HepG2 (cell line): Measurements from ENCODE around the gene KIAA0825. TPM values are rescaled to one million over a fixed set of nuclear protein-coding genes. Genes with fewer than 3 reads are reported as not detected.

ENCODE experiments used
- ATAC-seq: fragments of 200-7000 bp; cut with Tn5 transposase; 3 replicates; pipeline ENCODE4 v1.9.1; 2020; ENCODE audit warnings: mild to moderate bottlenecking, moderate library complexity
- BruUV-seq: library from RNA; stranded (reverse); fragments of 400-500 nt; replicated peaks from 2 replicates; lab custom pipeline; 2021; lab: Mats Ljungman, UMichigan
- CTCF ChIA-PET: fragments of 300-600 bp; formaldehyde crosslinking; extraction: SDS; loops from one replicate; lab custom pipeline; 2021; ENCODE audit warnings: low total read pairs, inconsistent platforms, low intra/inter-chr PET ratio; lab: Yijun Ruan, JAX
- POLR2A ChIA-PET: fragments of 350-600 bp; sonication (Branson Sonifier 250); formaldehyde crosslinking; loops from one replicate; lab custom pipeline; 2020; ENCODE audit warnings: antibody characterized with exemption, inconsistent platforms; lab: Yijun Ruan, JAX
- DNase-seq: peaks from one replicate; pipeline ENCODE4 v3.0.0-alpha.2; 2015; ENCODE audit warnings: low spot score
- FAIRE-seq: peaks from 3 replicates; lab custom pipeline; 2011; peaks lifted over from hg19 to GRCh38; lab: Jason Lieb, UNC
- H2AFZ ChIP-seq: one replicate; pipeline ENCODE4 v1.6.1; 2011; ENCODE audit warnings: low read length, inconsistent platforms
- H3K27ac ChIP-seq: fragments of 300-600 bp; 3 replicates; pipeline ENCODE4 v1.8.0; 2011; ENCODE audit warnings: mixed run types, mild to moderate bottlenecking, mixed read lengths, low read length, inconsistent platforms; ENCODE audit not compliant: insufficient read depth; ENCODE audit errors: extremely low read length
- H3K27me3 ChIP-seq, 2 experiments: fragments of 200-600 bp in 1 of 2; 2 replicates in 1 of 2; 3 replicates in 1 of 2; pipeline versions ENCODE4 v1.6.0 to v1.8.0; 2011; ENCODE audit warnings: low read length in 2 of 2, mild to moderate bottlenecking in 2 of 2, moderate library complexity in 2 of 2, inconsistent platforms in 1 of 2; ENCODE audit not compliant: insufficient read depth in 2 of 2, control insufficient read depth in 1 of 2
- H3K36me3 ChIP-seq, 2 experiments: fragments of 200-600 bp in 1 of 2; replicated peaks in 1 of 2; 2 replicates in 1 of 2; 3 replicates in 1 of 2; pipeline versions ENCODE4 v1.5.1 to v1.8.0; 2011; ENCODE audit warnings: low read length in 2 of 2, inconsistent platforms in 1 of 2; ENCODE audit not compliant: insufficient read depth in 2 of 2, control insufficient read depth in 1 of 2
- H3K4me1 ChIP-seq: 2 replicates; pipeline ENCODE4 v1.5.1; 2012; ENCODE audit warnings: low read length, inconsistent platforms; ENCODE audit not compliant: insufficient read depth
- H3K4me2 ChIP-seq: 2 replicates; pipeline ENCODE4 v1.6.0; 2011; ENCODE audit warnings: low read depth, low read length, inconsistent platforms
- H3K4me3 ChIP-seq, 3 experiments: fragments of 200-600 bp in 1 of 3; sonication (generic), shearing (Covaris generic) in 1 of 3; replicated peaks in 1 of 3; 2 replicates each; pipeline ENCODE4 v1.5.1; 2011 to 2016; ENCODE audit warnings: low read length in 3 of 3, inconsistent platforms in 2 of 3, low read depth in 2 of 3, mild to moderate bottlenecking in 2 of 3, control low read depth in 1 of 3, mixed read lengths in 1 of 3; ENCODE audit not compliant: insufficient read depth in 1 of 3
- H3K79me2 ChIP-seq: one replicate; pipeline ENCODE4 v1.6.1; 2011; ENCODE audit warnings: low read length, inconsistent platforms; ENCODE audit not compliant: insufficient read depth
- H3K9ac ChIP-seq: 2 replicates; pipeline ENCODE4 v1.6.0; 2011; ENCODE audit warnings: mild to moderate bottlenecking, low read depth, low read length, inconsistent platforms; ENCODE audit not compliant: insufficient read depth
- H3K9me3 ChIP-seq: 2 replicates; pipeline ENCODE4 v1.5.1; 2012; ENCODE audit warnings: mild to moderate bottlenecking, low read length
- H4K20me1 ChIP-seq: 2 replicates; pipeline ENCODE4 v1.6.0; 2011; ENCODE audit warnings: inconsistent platforms, mild to moderate bottlenecking, low read length, moderate library complexity; ENCODE audit not compliant: insufficient read depth
- ARNT2 ChIP-seq: sonication (generic); formaldehyde crosslinking; IDR thresholded peaks from 2 replicates; pipeline ENCODE4 v1.8.0; 2022; ENCODE audit warnings: mild to moderate bottlenecking, low read depth, missing genetic modification reagents, moderate library complexity
- BCL3 ChIP-seq: sonication (generic); formaldehyde crosslinking; IDR thresholded peaks from 2 replicates; pipeline ENCODE4 v1.5.1; 2020; ENCODE audit warnings: mild to moderate bottlenecking, missing genetic modification reagents, moderate library complexity
- ELF1 ChIP-seq: sonication (generic); formaldehyde crosslinking; IDR thresholded peaks from 2 replicates; pipeline ENCODE4 v1.4.0; 2020; ENCODE audit warnings: missing genetic modification reagents
- FOSL1 ChIP-seq: sonication (generic); formaldehyde crosslinking; IDR thresholded peaks from 2 replicates; pipeline ENCODE4 v1.9.0; 2021; ENCODE audit warnings: missing genetic modification reagents, borderline replicate concordance
- HINFP ChIP-seq: sonication (generic); formaldehyde crosslinking; IDR thresholded peaks from 2 replicates; pipeline ENCODE4 v1.4.0; 2020; ENCODE audit warnings: low read depth, mild to moderate bottlenecking, missing genetic modification reagents
- NPAS2 ChIP-seq: sonication (generic); formaldehyde crosslinking; IDR thresholded peaks from 2 replicates; pipeline ENCODE4 v1.8.0; 2022; ENCODE audit warnings: mild to moderate bottlenecking, missing genetic modification reagents, borderline replicate concordance
- PRDM4 ChIP-seq: sonication (generic); formaldehyde crosslinking; IDR thresholded peaks from 2 replicates; pipeline ENCODE4 v1.9.0; 2021; ENCODE audit warnings: missing genetic modification reagents, borderline replicate concordance
- SMAD3 ChIP-seq: sonication (generic); formaldehyde crosslinking; IDR thresholded peaks from 2 replicates; pipeline ENCODE4 v1.4.0; 2020; ENCODE audit warnings: missing genetic modification reagents
- YEATS4 ChIP-seq: sonication (generic); formaldehyde crosslinking; IDR thresholded peaks from 2 replicates; pipeline ENCODE4 v1.4.0; 2020; ENCODE audit warnings: missing genetic modification reagents, borderline replicate concordance
- ZNF468 ChIP-seq: sonication (generic); formaldehyde crosslinking; IDR thresholded peaks from 2 replicates; pipeline ENCODE4 v1.8.0; 2022; ENCODE audit warnings: mild to moderate bottlenecking, moderate library complexity, missing genetic modification reagents
- WGBS: methylation state at CpG from one replicate; pipeline ENCODE4 v1.1.6; 2017; ENCODE audit warnings: low lambda C conversion rate; 5-methylcytosine and 5-hydroxymethylcytosine counted together
- in situ Hi-C: cut with HindIII; loops from 2 replicates; pipeline ENCODE4 v1.10.0; 2017; ENCODE audit warnings: low pct_unique_long_range_greater_than_20kb; ENCODE audit not compliant: extremely low pct_ligation_motif_present
- intact Hi-C: fragments of 100-400 bp; cut with micrococcal nuclease; formaldehyde crosslinking; loops from one replicate; pipeline ENCODE4 v1.10.0; 2022; ENCODE audit not compliant: unreplicated experiment
- polyA plus RNA-seq, 8 experiments: library from polyadenylated mRNA; depleted of rRNA in 3 of 8; stranded (reverse) in 7 of 8; unstranded in 1 of 8; fragments of >200 nt; fragmentation: Illumina TruSeq in 4 of 8; extraction: Trizol in 4 of 8; gene quantifications; 2 replicates each; pipeline versions ENCODE4 v1.2.1 to v1.2.3, GENCODE V29; 2011 to 2016; ENCODE audit warnings: low read depth in 4 of 8, missing spikeins in 1 of 8, mixed read lengths in 1 of 8; ENCODE audit not compliant: insufficient read depth in 1 of 8
- total RNA-seq, 5 experiments: library from RNA; depleted of rRNA; stranded (reverse); fragments of >200 nt; fragmentation: Illumina TruSeq; extraction: Trizol; gene quantifications; 2 replicates each; pipeline ENCODE4 v1.2.3, GENCODE V29; 2016; ENCODE audit warnings: low read depth in 1 of 5

Gene KIAA0825
- total and polyA plus RNA-seq, 2 of the 13 experiments (the other 11 are each of a cell fraction or from before 2014, with no cell fraction given), result 0.05 to 0.51 TPM

GRCh38 chr5:94623877-94624276 is 5.5 kb upstream of the KIAA0825 start:
- BruUV-seq, result no TSS peak
- DNase-seq (no peak), ATAC-seq (no peak), FAIRE-seq (no peak)
- Histone ChIP-seq H3K27ac (no peak overlapping the region), H3K9me3 (no peaks in the 10 kb centered on the region), H3K79me2 (peaks cover 30% of the 10 kb centered on the region), H4K20me1 (no peaks in the 10 kb centered on the region), H3K4me2 (no peak overlapping the region), H3K36me3 (no peaks in the 10 kb centered on the region), H3K4me1 (peaks cover 17% of the 10 kb centered on the region), H3K9ac (no peak overlapping the region), H2AFZ (no peak overlapping the region), H3K4me3 (no peak overlapping the region), H3K27me3 (no peaks in the 10 kb centered on the region)
- POLR2A ChIA-PET, result no interaction called here
- in situ Hi-C loops (no loop called here), intact Hi-C loops (no loop called here)
- 97% methylated on average over 2 of the region's 2 CpGs for WGBS
- TF ChIP-seq NPAS2 (CRISPR knock-in tag) (no peak), YEATS4 (no peak), HINFP (CRISPR knock-in tag) (no peak), ELF1 (no peak), SMAD3 (CRISPR knock-in tag) (no peak), ARNT2 (CRISPR knock-in tag) (no peak), ZNF468 (CRISPR knock-in tag) (no peak), FOSL1 (CRISPR knock-in tag) (no peak), BCL3 (no peak), PRDM4 (CRISPR knock-in tag) (no peak)
- CTCF ChIA-PET, result no interaction called here
